Spleen (tissue), 11 donors: ENCODE data around the gene BGLAP. TPM values are rescaled to one million over a fixed set of nuclear protein-coding genes. Genes with fewer than 3 reads are reported as not detected.
A peak's percentile ranks its signal among the peaks of the same experiment; 100 is the strongest.

Experiments used
- DNase-seq: peaks from one replicate; pipeline ENCODE4 v3.0.0-alpha.2; 2020
- H3K27ac ChIP-seq, 8 donors: fragments of 200-600 bp; sonication (generic) in 7 of 8; 1 replicate in 4 of 8; 2 replicates in 4 of 8; pipeline versions ENCODE4 v1.5.0 to v1.8.0; 2016 to 2021; ENCODE audit warnings: inconsistent platforms in 4 of 8, mild to moderate bottlenecking in 4 of 8, moderate library complexity in 1 of 8
- H3K27me3 ChIP-seq, 7 donors: fragments of 200-600 bp; sonication (generic) in 6 of 7; replicated peaks in 1 of 7; 1 replicate in 4 of 7; 2 replicates in 3 of 7; pipeline versions ENCODE4 v1.5.0 to v1.8.0; 2016 to 2021; ENCODE audit warnings: inconsistent platforms in 3 of 7, mild to moderate bottlenecking in 1 of 7
- H3K36me3 ChIP-seq, 6 donors: fragments of 200-600 bp; sonication (generic) in 5 of 6; 1 replicate in 4 of 6; 2 replicates in 2 of 6; pipeline versions ENCODE4 v1.5.0 to v1.8.0; 2016 to 2021; ENCODE audit warnings: inconsistent platforms in 2 of 6
- H3K4me1 ChIP-seq, 6 donors: fragments of 200-600 bp; sonication (generic) in 5 of 6; 1 replicate in 3 of 6; 2 replicates in 3 of 6; pipeline versions ENCODE4 v1.5.0 to v1.8.0; 2016 to 2021; ENCODE audit warnings: inconsistent platforms in 3 of 6
- H3K4me3 ChIP-seq, 8 donors: fragments of 200-600 bp; sonication (generic) in 7 of 8; 1 replicate in 4 of 8; 2 replicates in 4 of 8; pipeline versions ENCODE4 v1.5.0 to v1.8.0; 2016 to 2021; ENCODE audit warnings: inconsistent platforms in 4 of 8, mild to moderate bottlenecking in 4 of 8, moderate library complexity in 2 of 8
- H3K9me3 ChIP-seq, 8 donors: fragments of 200-600 bp; sonication (generic) in 7 of 8; 1 replicate in 4 of 8; 2 replicates in 4 of 8; pipeline versions ENCODE4 v1.5.0 to v1.8.0; 2016 to 2021; ENCODE audit warnings: inconsistent platforms in 4 of 8
- CTCF ChIP-seq, 11 experiments: fragments of 200-600 bp in 7 of 11; fragments of 450-650 bp in 4 of 11; sonication (generic) in 4 of 11; IDR thresholded peaks in 8 of 11; conservative IDR thresholded peaks in 3 of 11; 1 replicate in 7 of 11; 2 replicates in 4 of 11; pipeline versions ENCODE4 v1.4.0 to v1.8.0; 2016 to 2021; ENCODE audit warnings: antibody characterized with exemption in 11 of 11, inconsistent platforms in 4 of 11, mild to moderate bottlenecking in 1 of 11
- POLR2A ChIP-seq, 3 donors: fragments of 450-650 bp; IDR thresholded peaks; one replicate each; pipeline ENCODE4 v1.5.1; 2017; ENCODE audit warnings: antibody characterized with exemption in 3 of 3, mild to moderate bottlenecking in 1 of 3
- POLR2AphosphoS5 ChIP-seq, 3 donors: sonication (generic); formaldehyde crosslinking; IDR thresholded peaks; one replicate each; pipeline ENCODE4 v1.5.1; 2017; ENCODE audit warnings: antibody characterized with exemption in 3 of 3
- WGBS, 5 donors: extraction: QIAGEN DNeasy Blood & Tissue Kit in 3 of 5; methylation state at CpG; one replicate each; pipeline versions ENCODE4 v1.1.5 to v1.1.7; 2013 to 2018; 5-methylcytosine and 5-hydroxymethylcytosine counted together
- intact Hi-C: fragments of 100-400 bp; cut with DNase I; formaldehyde crosslinking; loops from one replicate; pipeline ENCODE4 v1.15.0; 2023; ENCODE audit warnings: low total_unique reads
- polyA plus RNA-seq, 3 donors: library from polyadenylated mRNA; stranded (reverse); fragments of 200-250 nt; gene quantifications; one replicate each; pipeline ENCODE4 v1.2.1, GENCODE V29; 2013
- total RNA-seq, 7 donors: library from RNA; depleted of rRNA in 3 of 7; stranded (reverse); fragments of >200 nt in 3 of 7; fragmentation: NEBNext Ultra II Directional in 4 of 7; extraction: Animal tissue kit (Norgen Biotek cat#: 25700) in 4 of 7; gene quantifications; one replicate each; pipeline versions ENCODE4 v1.1.0 to v1.2.1, GENCODE V29; 2016 to 2021
- donor health status: healthy with polysubstance abuse.
- donor health status: DM: no; HTN: no; CAD: no; lungs with moderate emphysema.
- donor health status: DM: no; HTN: no; CAD: no.
- donor health status: Bipolar disorder and iron deficiency.
- donor health status: healthy.
- donor health status: DM: no; HTN: no; CAD: no.
- donor health status: DM: yes; HTN: yes; CAD: no.

The BGLAP gene
- total and polyA plus RNA-seq, 10 donors = 1.7 to 6.0 (median 2.4) TPM

GRCh38 chr1:156281281-156281680 lies 39.3 kb downstream of the BGLAP start:
- H3K27me3 ChIP-seq = no peaks in the 10 kb centered on the region
- peak overlapping the region in 6 of 8 donors; percentile 9 to 97 (median 94) for H3K27ac ChIP-seq
- peaks cover 14 to 78% (median 44%) of the 10 kb centered on the region in 6 donors for H3K4me1 ChIP-seq
- H3K36me3 ChIP-seq = peaks cover 0 to 53% (median 37%) of the 10 kb centered on the region in 6 donors
- 19 to 35% (median 26%) methylated on average over 8 of the region's 8 CpGs for WGBS, 5 donors
- H3K4me3 ChIP-seq = peak overlapping the region; percentile 62 to 87 (median 72)
- intact Hi-C loops = no loop called here
- TF ChIP-seq POLR2A (IDR thresholded peaks at IDR 0.05) (no peak), CTCF (IDR thresholded peaks at IDR 0.05 in 8 of 11, conservative IDR thresholded peaks at IDR 0.05 in 3 of 11) (no peak), POLR2AphosphoS5 (IDR thresholded peaks at IDR 0.05) (no peak)
- no peaks in the 10 kb centered on the region for H3K9me3 ChIP-seq
- no peak for DNase-seq

GRCh38 chr1:156281693-156282478 lies 39.9 kb downstream of the BGLAP start:
- TF ChIP-seq POLR2AphosphoS5 (IDR thresholded peaks at IDR 0.05) = no peak
- no peak for DNase-seq
- H3K4me1 ChIP-seq = peaks cover 14 to 72% (median 43%) of the 10 kb centered on the region in 6 donors

GRCh38 chr1:156282479-156283222 lies 40.7 kb downstream of the BGLAP start, which contains the start of gene SMG5:
TSS of gene SMG5 (minus strand) at chr1:156282825. CDS start at chr1:156282680, 145 bp downstream.
- Histone ChIP-seq H3K27ac (peak within 1 kb of the TSS; percentile 90 to 97 (median 94)), H3K4me3 (peak within 1 kb of the TSS; percentile 62 to 87 (median 72)), H3K36me3 (peaks cover 0 to 52% (median 29%) of the 10 kb centered on the region in 6 donors), H3K27me3 (no peaks in the 10 kb centered on the region), H3K9me3 (no peaks in the 10 kb centered on the region), H3K4me1 (peaks cover 14 to 68% (median 41%) of the 10 kb centered on the region in 6 donors)
- WGBS, 5 donors = 0 to 1% (median 1%) methylated on average over 23 to 50 of the region's 50 CpGs
- intact Hi-C loops = no loop called here
- peak; percentile 98 for DNase-seq
- TF ChIP-seq POLR2A (IDR thresholded peaks at IDR 0.05) (peak in 2 of 3 donors; percentile 81 to 83), POLR2AphosphoS5 (IDR thresholded peaks at IDR 0.05) (peak; percentile 96 to 98 (median 97)), CTCF (IDR thresholded peaks at IDR 0.05 in 8 of 11, conservative IDR thresholded peaks at IDR 0.05 in 3 of 11) (peak in 4 of 11 experiments; percentile 46 to 65 (median 51))

More at GRCh38 chr1:156281693-156282478, 39.9 kb downstream of the BGLAP start:
- H3K27me3 ChIP-seq = no peaks in the 10 kb centered on the region
- 5 to 11% (median 8%) methylated on average over 22 of the region's 22 CpGs for WGBS, 5 donors
- no peaks in the 10 kb centered on the region for H3K9me3 ChIP-seq
- intact Hi-C loops = no loop called here
- peak overlapping the region; percentile 90 to 97 (median 94) for H3K27ac ChIP-seq
- peaks cover 0 to 53% (median 36%) of the 10 kb centered on the region in 6 donors for H3K36me3 ChIP-seq
- H3K4me3 ChIP-seq = peak overlapping the region; percentile 62 to 87 (median 72)

- Histone ChIP-seq H3K27me3 (no peaks in the 10 kb centered on the region), H3K27ac (peak overlapping the region in 4 of 8 donors; percentile 90 to 97 (median 94)), H3K9me3 (no peaks in the 10 kb centered on the region), H3K4me3 (peak overlapping the region in 7 of 8 donors; percentile 62 to 87 (median 69)), H3K36me3 (peaks cover 0 to 52% (median 23%) of the 10 kb centered on the region in 6 donors), H3K4me1 (peaks cover 14 to 61% (median 41%) of the 10 kb centered on the region in 6 donors)
- WGBS, 5 donors = 73 to 94% (median 86%) methylated on average over 1 of the region's 1 CpG
- DNase-seq = no peak
- intact Hi-C loops = no loop called here
- TF ChIP-seq POLR2A (IDR thresholded peaks at IDR 0.05) = no peak
- TF ChIP-seq POLR2AphosphoS5 (IDR thresholded peaks at IDR 0.05) = no peak
These were observed 41.5 kb downstream of the BGLAP start for GRCh38 chr1:156283521-156283920.
